Measurements from ENCODE around the gene DENND6A. TPM values are rescaled to one million over a fixed set of nuclear protein-coding genes. Genes with fewer than 3 reads are reported as not detected.

DENND6A gene
- total and polyA plus RNA-seq, 2 experiments from 2014 or later: 10.6 to 13.8 TPM

DNA sequence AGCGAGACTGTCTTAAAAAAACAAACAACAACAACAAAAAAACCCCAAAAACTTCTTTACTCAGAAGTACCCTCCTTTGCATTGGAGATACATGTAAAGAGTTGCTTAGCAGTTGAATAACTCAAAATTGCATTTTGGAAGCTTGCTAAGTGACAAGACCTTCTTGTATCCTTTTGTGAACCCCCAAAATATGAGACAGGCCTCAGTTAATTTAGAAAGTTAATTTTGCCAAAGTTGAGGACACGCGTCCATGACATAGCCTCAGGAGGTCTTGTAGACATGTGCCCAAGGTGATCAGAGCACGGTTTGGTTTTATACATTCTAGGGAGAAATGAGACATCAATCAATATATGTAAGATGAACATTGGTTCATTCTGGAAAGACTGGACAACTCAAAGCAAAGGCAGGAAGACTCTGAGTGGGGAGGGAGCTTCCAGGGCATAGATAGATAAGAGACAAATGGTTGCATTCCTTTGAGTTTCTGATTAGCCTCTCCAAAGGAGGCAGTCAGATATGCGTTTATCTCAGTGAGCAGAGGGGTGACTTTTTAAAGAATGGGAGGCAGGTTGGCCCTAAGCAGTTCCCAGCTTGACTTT is 94.0 kb downstream of the DENND6A start:
- TF ChIP-seq, protein P1, sequence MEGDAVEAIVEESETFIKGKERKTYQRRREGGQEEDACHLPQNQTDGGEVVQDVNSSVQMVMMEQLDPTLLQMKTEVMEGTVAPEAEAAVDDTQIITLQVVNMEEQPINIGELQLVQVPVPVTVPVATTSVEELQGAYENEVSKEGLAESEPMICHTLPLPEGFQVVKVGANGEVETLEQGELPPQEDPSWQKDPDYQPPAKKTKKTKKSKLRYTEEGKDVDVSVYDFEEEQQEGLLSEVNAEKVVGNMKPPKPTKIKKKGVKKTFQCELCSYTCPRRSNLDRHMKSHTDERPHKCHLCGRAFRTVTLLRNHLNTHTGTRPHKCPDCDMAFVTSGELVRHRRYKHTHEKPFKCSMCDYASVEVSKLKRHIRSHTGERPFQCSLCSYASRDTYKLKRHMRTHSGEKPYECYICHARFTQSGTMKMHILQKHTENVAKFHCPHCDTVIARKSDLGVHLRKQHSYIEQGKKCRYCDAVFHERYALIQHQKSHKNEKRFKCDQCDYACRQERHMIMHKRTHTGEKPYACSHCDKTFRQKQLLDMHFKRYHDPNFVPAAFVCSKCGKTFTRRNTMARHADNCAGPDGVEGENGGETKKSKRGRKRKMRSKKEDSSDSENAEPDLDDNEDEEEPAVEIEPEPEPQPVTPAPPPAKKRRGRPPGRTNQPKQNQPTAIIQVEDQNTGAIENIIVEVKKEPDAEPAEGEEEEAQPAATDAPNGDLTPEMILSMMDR (IDR thresholded peaks at IDR 0.05; ENCODE audit: low read depth, low read length): no peak
- no peaks in the 10 kb centered on the region for H3K36me3 ChIP-seq
- no peak overlapping the region for H3K4me3 ChIP-seq
- peak overlapping the region; percentile 90 for H3K27ac ChIP-seq
- no peak for DNase-seq (ENCODE audit: low read depth in 1 of 2, low spot score in 1 of 2)
- no peaks in the 10 kb centered on the region for H3K9me3 ChIP-seq (ENCODE audit: low read depth)
- no peaks in the 10 kb centered on the region for H3K27me3 ChIP-seq
- peaks cover 32% of the 10 kb centered on the region for H3K4me1 ChIP-seq (ENCODE audit: low read depth)

DNA sequence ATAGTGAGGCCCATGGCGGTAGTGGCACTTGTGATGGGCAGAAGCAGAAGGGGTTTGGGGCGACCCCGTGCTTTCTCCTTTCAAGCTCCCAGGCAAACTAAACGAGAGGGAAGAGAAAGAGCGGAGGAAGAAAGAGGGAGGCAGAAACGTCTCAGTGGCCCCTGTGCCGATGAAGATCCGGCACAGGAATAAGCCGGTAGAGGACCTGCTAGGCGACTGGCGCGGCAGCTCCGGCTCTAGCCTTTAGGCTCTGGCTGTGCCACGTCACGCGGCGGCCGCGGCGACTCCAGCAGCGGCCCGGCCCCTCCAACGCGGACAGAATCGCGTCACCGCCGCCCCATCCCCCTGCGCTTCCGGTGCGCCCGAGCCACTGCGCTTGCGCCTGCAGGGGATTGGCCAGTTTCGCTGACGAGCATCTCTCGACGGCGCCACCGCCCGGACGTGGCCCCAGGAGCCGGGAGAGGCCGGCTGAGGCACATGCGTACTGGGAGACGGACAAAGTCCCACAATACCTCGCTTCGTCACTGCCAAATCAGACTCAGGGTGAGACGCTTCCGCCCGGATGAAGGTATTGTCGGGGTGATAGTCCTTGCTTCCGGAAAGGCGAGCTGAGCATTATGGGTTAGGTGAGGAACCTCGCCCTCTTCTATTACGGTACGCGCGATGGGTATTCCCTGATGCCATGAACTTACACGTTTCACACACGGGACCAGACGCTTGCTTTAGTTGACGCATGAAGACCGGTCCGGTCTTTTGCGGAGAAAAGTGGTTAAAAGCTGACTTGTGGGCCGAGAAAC is 95.6 kb downstream of the DENND6A start, which contains the start of gene ARF4:
ARF4 (minus strand) TSS at position 218 of the 797 bp plus-strand sequence; CDS start at position 14, 204 bp downstream.
- Histone ChIP-seq H3K27ac (peak within 1 kb of the TSS; percentile 99), H3K27me3 (no peaks in the 10 kb centered on the region), H3K4me1 (ENCODE audit: low read depth) (peaks cover 37% of the 10 kb centered on the region), H3K36me3 (no peaks in the 10 kb centered on the region), H3K9me3 (ENCODE audit: low read depth) (no peaks in the 10 kb centered on the region), H3K4me3 (peak within 1 kb of the TSS; percentile 76)
- TF ChIP-seq, protein P1 (IDR thresholded peaks at IDR 0.05; ENCODE audit: low read depth, low read length): peak; percentile 31
- DNase-seq (ENCODE audit: low read depth in 1 of 2, low spot score in 1 of 2): peak; percentile 99 to 100

DNA sequence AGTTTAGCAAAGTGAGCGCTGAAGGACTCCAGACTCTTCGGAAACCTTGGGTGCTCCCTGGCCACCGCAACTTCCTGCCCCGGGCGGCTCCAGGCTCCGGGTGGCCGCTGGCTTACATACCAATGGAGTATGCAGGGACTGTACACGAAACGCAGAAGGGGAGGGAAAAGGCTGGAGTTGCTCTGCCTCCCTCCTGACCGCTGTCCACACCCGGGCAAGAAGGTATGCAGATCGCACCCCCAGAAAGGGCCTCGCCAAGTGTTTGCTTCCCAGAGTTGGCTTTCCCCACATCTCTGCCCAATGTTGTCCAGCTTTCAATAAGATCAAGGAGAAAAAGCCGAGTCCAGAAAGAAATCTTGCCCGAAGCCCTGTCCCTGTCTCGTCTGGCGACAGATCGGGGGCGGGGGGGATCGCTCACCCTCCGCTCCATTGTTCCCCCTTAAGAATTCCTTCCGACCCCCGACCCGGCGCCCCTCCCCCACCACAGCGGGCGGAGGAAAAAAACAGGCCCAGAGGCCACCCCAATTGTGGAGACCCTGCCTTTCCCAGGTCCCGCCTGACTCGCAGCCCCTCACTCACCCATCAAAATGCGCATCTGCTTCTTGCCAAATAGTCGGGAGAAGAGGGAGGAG is 96.3 kb downstream of the DENND6A start:
- Histone ChIP-seq H3K27ac (peak overlapping the region; percentile 99), H3K9me3 (ENCODE audit: low read depth) (no peaks in the 10 kb centered on the region), H3K4me1 (ENCODE audit: low read depth) (peaks cover 37% of the 10 kb centered on the region), H3K4me3 (peak overlapping the region; percentile 76), H3K27me3 (no peaks in the 10 kb centered on the region), H3K36me3 (no peaks in the 10 kb centered on the region)
- DNase-seq (ENCODE audit: low read depth in 1 of 2, low spot score in 1 of 2): peak; percentile 92 to 97
- TF ChIP-seq, protein P1 (IDR thresholded peaks at IDR 0.05; ENCODE audit: low read depth, low read length): no peak

DNA sequence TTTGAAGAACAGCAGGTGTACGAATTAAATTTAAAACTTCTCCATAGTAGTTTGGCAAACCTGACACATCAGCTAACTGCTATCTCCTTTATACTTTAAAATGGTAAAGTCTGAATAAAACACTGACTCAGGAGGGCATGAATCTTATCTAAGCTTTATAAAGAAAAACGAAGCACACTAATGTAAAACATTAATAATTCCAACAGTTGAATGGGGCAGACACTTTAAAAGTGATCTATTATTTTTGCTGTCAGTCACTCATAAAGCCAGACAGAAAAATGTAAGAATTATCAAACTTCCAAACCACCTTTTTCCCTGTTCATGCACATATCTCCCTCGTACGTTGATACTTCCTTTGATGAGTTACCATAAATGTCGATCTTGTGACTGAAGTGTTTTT is 98.3 kb downstream of the DENND6A start:
- no peaks in the 10 kb centered on the region for H3K27me3 ChIP-seq
- H3K36me3 ChIP-seq: no peaks in the 10 kb centered on the region
- H3K4me3 ChIP-seq: peak overlapping the region; percentile 76
- no peak for DNase-seq (ENCODE audit: low read depth in 1 of 2, low spot score in 1 of 2)
- H3K4me1 ChIP-seq (ENCODE audit: low read depth): peaks cover 37% of the 10 kb centered on the region
- H3K9me3 ChIP-seq (ENCODE audit: low read depth): no peaks in the 10 kb centered on the region
- no peak overlapping the region for H3K27ac ChIP-seq
- TF ChIP-seq, protein P1 (IDR thresholded peaks at IDR 0.05; ENCODE audit: low read depth, low read length): no peak

DNA sequence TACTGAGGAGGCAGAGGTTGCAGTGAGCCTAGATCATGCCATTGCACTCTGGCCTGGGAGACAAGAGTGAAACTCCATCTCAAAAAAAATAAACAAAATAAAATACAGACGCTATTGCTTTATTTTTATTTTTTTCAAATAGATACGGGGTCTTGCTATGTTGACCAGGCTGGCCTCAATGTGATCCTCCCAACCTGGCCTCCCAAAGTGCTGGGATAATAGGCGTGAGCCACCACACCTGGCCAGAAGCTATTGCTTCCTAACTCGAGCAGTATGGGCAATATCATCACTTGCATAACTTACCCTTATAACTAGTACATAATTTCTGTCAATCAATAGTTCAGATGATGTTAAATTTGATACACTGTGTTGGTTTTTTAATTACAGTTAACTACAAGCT is 98.7 kb downstream of the DENND6A start:
- Histone ChIP-seq H3K27ac (no peak overlapping the region), H3K4me3 (no peak overlapping the region), H3K9me3 (ENCODE audit: low read depth) (no peaks in the 10 kb centered on the region), H3K4me1 (ENCODE audit: low read depth) (peaks cover 33% of the 10 kb centered on the region), H3K27me3 (no peaks in the 10 kb centered on the region), H3K36me3 (no peaks in the 10 kb centered on the region)
- TF ChIP-seq, protein P1 (IDR thresholded peaks at IDR 0.05; ENCODE audit: low read depth, low read length): no peak
- no peak for DNase-seq (ENCODE audit: low read depth in 1 of 2, low spot score in 1 of 2)

Data from cardiac muscle cell (in vitro differentiated cells and primary cell).